ENCODE results near the gene THSD7B. TPM values are rescaled to one million over a fixed set of nuclear protein-coding genes. Genes with fewer than 3 reads are reported as not detected.

Gene THSD7B
- total RNA-seq, 2 donors from 2014 or later, result 0.51 to 5.4 TPM

DNA sequence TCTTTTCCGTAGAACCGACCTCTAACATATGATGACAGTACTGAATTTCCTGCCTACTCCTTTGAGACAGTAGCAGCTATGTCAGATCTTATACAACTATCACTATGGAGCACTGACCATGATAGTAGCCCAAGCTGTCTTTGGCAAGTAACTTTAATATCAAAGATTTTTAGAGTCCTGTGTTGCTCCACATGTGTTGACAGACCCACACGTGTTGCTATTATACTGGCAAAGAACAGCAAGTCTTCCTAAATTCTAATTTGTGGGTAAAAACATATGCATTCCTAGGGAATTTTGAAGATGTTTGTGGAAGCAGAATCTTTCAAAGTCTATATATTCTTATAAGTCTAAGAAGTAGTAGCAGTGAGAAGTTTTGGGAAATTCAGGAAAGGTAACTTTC lies 953.4 kb downstream of the THSD7B start:
- no peak overlapping the region for H3K27ac ChIP-seq
- H3K4me1 ChIP-seq (replicated peaks), result no peaks in the 10 kb centered on the region
- TF ChIP-seq, protein P1, sequence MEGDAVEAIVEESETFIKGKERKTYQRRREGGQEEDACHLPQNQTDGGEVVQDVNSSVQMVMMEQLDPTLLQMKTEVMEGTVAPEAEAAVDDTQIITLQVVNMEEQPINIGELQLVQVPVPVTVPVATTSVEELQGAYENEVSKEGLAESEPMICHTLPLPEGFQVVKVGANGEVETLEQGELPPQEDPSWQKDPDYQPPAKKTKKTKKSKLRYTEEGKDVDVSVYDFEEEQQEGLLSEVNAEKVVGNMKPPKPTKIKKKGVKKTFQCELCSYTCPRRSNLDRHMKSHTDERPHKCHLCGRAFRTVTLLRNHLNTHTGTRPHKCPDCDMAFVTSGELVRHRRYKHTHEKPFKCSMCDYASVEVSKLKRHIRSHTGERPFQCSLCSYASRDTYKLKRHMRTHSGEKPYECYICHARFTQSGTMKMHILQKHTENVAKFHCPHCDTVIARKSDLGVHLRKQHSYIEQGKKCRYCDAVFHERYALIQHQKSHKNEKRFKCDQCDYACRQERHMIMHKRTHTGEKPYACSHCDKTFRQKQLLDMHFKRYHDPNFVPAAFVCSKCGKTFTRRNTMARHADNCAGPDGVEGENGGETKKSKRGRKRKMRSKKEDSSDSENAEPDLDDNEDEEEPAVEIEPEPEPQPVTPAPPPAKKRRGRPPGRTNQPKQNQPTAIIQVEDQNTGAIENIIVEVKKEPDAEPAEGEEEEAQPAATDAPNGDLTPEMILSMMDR (IDR thresholded peaks at IDR 0.05), result no peak
- TF ChIP-seq POLR2AphosphoS5 (IDR thresholded peaks at IDR 0.05), result no peak
- TF ChIP-seq POLR2A (IDR thresholded peaks at IDR 0.05), result no peak
- no peak for DNase-seq (ENCODE audit: low spot score)
- no peaks in the 10 kb centered on the region for H3K36me3 ChIP-seq
- 95% methylated on average over 3 of the region's 3 CpGs for WGBS
- intact Hi-C loops (cut with DNase I), result no loop called here
- H3K9me3 ChIP-seq, result no peaks in the 10 kb centered on the region
- no peak overlapping the region for H3K4me3 ChIP-seq
- no peaks in the 10 kb centered on the region for H3K27me3 ChIP-seq (replicated peaks; ENCODE audit: insufficient read depth)

DNA sequence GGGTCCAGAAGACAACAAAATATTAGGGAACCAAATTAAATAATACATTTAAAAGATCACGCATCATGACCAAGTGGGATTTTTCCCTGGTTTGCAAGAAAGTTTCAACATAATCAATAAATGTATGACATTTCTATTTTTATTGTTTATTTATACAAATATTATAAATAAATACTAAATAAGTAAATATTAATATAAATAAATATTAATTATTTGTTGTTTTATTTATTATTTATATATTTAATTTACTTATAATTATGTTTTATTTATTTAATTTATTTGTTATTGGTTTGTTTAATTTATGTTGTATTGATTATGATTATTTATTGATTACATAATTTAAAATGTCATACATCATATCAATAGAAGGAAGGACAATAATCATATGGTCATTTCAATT lies 956.4 kb downstream of the THSD7B start:
- Histone ChIP-seq H3K36me3 (no peaks in the 10 kb centered on the region), H3K27ac (no peak overlapping the region), H3K4me1 (replicated peaks) (no peaks in the 10 kb centered on the region), H3K4me3 (no peak overlapping the region), H3K27me3 (replicated peaks; ENCODE audit: insufficient read depth) (no peaks in the 10 kb centered on the region), H3K9me3 (no peaks in the 10 kb centered on the region)
- TF ChIP-seq, protein P1 (IDR thresholded peaks at IDR 0.05), result no peak
- no peak for TF ChIP-seq POLR2AphosphoS5 (IDR thresholded peaks at IDR 0.05)
- TF ChIP-seq POLR2A (IDR thresholded peaks at IDR 0.05), result no peak
- 100% methylated on average over 1 of the region's 1 CpG for WGBS
- intact Hi-C loops (cut with DNase I), result no loop called here
- no peak for DNase-seq (ENCODE audit: low spot score)

- intact Hi-C loops (cut with DNase I), result no loop called here
- no peaks in the 10 kb centered on the region for H3K4me1 ChIP-seq (replicated peaks)
- no peaks in the 10 kb centered on the region for H3K36me3 ChIP-seq
- H3K4me3 ChIP-seq, result no peak overlapping the region
- H3K27ac ChIP-seq, result no peak overlapping the region
- TF ChIP-seq POLR2AphosphoS5 (IDR thresholded peaks at IDR 0.05) (no peak), POLR2A (IDR thresholded peaks at IDR 0.05) (no peak)
- TF ChIP-seq, protein P1 (IDR thresholded peaks at IDR 0.05), result no peak
- no peaks in the 10 kb centered on the region for H3K9me3 ChIP-seq
- no peaks in the 10 kb centered on the region for H3K27me3 ChIP-seq (replicated peaks; ENCODE audit: insufficient read depth)
- 71% methylated on average over 2 of the region's 2 CpGs for WGBS
- DNase-seq (ENCODE audit: low spot score), result no peak
Observed at GRCh38 chr2:137724912-137725311, 959.6 kb downstream of the THSD7B start.

Small RNA genes lying within 50 kb of the gene (small RNA-seq; reads per million reads assigned to genes)
- gene RF00019 (0 reads per million in 2 donors), gene RNA5SP105 (0 reads per million in 2 donors)

Data from prostate gland (tissue), 2 donors.